Activated CD4-positive, CD25-positive, alpha-beta regulatory T cell treated with anti-CD3 and anti-CD28 coated beads, Interleukin-2, amount 50 U/mL, for 72 hours (primary cell): ENCODE measurements around the gene NOP9.

Source experiments
- DNase-seq: peaks from one replicate; pipeline ENCODE4 v3.0.0; 2021

The NOP9 gene

DNA sequence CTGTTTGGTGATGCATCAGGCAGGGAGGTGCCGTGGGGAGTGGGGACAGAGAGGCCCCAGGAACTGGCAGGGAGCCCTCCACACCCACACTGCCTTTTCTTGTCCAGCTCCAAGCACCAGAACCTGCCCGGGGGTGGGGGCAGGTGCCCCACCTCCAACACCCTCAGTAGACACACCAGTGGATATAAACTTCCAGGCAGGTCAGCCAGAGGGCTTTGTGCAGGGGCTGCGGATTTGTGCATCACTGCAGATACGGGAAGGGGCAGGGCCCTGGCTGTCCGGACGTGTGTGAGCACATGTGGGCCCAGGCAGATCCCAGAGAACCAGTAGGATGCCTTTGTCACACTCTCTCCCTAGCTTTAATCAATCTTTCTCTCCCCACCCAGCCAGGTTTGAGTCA is 35.4 kb upstream of the NOP9 start:
- DNase-seq = no peak

DNA sequence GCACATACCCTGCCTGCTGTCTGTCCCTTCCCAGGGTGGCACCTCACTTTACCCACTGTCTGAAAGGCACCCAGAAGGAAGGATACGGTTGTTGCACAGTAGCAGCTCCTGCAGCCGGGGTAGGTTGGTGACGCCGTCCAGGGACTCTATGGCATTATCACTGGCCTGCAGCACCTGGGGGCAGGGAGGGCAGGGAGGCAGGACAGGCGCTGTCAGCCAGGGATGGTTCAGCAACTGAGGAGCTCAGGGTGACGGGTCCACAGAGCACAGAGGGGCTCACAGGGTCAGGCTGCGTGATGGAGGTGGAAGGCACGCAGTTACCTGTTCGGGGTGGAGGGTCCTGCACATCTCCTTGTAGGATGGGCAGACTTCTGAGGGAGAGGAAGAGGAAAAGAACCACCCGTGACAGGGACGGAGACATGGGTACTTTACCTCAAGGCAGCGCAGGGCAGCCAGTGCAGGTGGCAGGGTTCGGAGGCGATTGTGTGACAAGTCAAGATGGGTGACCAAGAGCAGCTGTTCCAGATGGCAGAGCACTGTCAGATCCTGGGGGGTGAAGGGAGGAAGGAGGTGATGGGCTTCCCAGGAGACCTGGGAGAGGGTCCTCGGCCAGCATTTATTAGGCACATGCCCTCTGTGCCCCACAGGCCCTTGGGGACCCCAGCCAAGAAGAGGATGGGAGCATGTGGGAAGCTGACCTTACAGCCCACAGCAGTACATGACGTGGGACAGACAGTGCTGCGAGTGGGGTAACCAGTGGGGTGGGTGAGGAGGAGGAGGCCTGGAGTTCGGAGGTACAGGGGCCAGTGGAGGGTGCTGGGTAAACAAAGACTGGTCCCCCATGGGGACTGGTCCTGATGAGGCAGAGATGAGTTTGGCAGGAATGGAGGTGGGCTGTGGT is 33.1 kb upstream of the NOP9 start:
- no peak for DNase-seq

GRCh38 chr14:24267516-24267915 is 32.1 kb upstream of the NOP9 start:
- DNase-seq = no peak

GRCh38 chr14:24268225-24268624 is 31.4 kb upstream of the NOP9 start:
- no peak for DNase-seq

DNA sequence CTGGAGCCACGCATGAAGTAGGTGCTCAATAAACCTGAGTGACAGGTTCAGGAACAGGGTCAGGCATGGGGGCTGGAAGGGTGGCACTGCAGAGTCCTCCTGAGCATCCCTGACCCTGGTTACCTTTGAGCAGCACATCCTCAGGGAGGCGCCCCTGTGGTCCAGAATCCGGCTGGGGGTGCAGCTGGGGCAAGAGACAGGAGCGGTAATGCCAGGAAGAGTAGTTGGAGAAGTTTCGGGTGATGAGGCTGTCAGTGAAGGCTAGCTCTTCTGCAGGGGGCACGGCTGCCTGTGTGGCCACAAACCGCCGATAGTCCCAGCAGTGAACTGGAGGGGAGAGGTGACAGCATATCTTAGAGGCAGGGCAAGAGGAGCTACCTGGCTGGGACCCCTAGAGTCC is 30.3 kb upstream of the NOP9 start:
- DNase-seq = no peak

DNA sequence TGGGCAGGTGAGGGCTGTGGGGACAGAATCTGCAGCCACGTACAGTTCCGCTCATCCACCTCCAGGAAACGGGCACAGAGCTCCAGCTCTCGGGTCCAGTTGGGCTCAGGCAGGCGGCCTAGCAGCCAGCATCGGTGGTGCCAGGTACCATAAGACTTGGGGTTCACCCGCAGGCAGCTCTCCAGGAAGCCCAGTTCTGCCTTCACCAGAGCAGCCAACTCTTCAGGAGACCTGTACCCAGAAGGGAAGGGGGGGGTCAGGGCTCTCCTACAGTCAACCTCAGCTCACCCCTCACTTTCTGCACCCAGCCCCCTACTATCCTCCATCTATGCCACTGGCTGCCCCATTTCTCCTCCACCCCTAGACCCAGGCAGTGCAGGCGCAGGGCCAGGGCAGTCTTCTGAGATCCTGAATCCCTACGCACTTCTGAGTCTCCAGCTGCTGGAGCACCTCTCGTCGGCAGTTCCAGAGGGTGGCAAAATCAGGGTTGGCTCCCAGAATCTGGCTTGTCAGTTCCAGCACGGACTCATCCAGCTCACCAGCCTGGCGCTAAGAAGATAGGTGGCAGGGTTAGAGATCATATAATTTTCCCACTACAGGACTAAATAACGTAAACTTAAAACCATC is 29.6 kb upstream of the NOP9 start:
- no peak for DNase-seq

DNA sequence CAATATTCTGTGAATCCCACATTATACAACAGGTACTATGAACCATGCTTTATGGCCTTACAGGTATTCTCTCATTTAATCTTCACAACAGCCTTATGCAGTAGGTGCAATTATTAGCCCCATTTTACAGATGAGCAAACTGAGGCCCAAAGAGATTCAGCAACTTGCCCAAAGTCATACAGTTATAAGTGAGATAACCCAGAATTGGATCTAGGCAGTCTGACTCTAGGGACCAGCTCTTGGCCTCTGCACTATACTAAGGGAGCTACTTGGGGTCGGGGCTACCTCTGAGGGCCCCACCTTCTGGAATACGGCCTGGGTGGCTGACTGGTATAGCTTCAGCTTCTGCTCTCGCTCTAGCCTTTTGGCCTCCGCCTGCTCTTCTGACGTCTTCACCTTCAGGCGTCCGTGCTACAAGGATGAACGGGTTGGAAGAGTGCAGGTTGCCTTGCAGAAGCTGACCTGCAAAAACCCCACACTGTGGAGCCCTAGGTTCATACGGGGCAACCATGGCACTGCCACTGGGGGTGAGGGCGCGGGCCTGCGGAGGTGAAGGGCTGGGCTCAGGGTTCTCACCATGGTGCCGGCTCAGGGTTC is 29.0 kb upstream of the NOP9 start:
- no peak for DNase-seq

DNA sequence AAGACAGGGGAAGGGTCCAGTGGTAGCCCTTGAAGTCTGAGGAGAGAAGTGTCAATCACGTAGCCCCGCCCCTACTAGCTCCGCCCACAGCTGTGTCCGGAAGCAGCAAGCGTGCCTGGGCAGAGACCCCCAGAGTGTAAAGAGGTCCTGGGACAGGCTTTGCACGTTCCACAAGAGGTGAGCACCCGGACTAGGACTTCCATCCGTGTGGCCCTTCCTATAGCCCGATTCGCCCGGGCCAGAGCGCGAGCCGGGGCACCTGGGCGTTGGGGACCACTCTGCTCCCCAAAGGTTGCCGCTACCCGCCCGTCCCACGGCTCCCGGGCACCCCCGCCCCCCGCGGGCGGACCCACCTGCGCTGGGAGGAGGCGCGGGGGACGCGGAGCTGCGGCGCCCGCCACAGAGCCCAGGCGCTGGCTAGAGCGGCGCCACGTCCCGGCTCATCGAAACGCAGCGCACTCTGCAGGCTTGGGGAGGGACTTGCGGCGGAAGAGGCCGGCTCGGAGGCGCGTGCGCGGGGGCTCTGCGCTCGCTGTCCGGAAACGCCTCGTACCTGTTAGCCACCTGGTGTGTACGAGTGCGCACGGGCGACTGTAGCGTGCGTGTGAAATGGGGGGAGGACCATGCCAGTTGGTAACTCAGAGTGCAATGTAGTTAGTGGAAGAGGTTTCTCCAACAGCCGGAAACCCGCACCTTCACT is 28.4 kb upstream of the NOP9 start, which contains the start of gene RABGGTA:
RABGGTA (minus strand) TSS at position 464 of the 700 bp plus-strand sequence. CDS start 482 bp downstream, outside the sequence.
- DNase-seq = peak; percentile 88

DNA sequence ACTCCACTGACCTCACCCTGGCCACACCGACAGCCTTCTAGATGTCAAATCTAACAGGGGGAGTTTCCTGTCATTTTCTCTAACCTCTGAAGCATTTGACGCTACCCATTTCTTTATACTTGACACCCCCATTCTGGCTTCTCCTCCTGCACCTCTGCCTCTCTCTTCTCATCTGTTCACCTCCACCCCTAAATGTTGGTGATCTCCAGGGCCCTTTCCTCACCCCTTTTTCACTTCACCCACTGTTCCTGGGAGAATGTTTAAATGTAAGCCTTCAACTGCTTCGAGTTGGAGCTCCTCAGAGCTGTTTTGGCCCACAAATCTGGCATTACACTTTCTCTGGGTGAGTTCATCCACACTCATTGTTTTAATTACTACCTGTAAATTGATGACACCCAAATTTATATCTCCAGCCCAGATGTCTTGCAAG is 27.8 kb upstream of the NOP9 start:
- no peak for DNase-seq

DNA sequence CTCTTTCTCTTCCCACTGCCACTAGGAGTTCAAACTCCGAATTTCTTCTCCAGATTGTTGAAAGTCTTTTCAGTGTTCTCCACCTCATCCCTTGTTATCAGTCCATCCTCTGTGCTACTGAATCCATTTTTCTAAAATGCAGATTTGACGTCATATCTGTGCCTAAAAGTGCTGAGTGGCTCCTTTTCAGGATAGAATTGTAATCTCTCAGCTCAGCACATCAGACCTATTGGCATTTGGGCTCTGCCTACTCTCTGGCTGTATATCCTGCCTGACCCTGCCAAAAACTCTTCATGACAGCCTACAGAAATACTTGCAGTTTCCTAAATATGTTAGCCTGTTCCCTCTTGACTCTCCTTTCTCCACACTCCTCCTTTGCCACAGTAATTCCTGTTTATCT is 27.2 kb upstream of the NOP9 start:
- no peak for DNase-seq

GRCh38 chr14:24273422-24273998 is 26.1 kb upstream of the NOP9 start:
- DNase-seq = no peak

GRCh38 chr14:24274101-24274543 is 25.5 kb upstream of the NOP9 start:
- no peak for DNase-seq

GRCh38 chr14:24277071-24277470 is 22.6 kb upstream of the NOP9 start:
- DNase-seq = no peak

GRCh38 chr14:24277606-24278321 is 21.9 kb upstream of the NOP9 start:
- DNase-seq = no peak

DNA sequence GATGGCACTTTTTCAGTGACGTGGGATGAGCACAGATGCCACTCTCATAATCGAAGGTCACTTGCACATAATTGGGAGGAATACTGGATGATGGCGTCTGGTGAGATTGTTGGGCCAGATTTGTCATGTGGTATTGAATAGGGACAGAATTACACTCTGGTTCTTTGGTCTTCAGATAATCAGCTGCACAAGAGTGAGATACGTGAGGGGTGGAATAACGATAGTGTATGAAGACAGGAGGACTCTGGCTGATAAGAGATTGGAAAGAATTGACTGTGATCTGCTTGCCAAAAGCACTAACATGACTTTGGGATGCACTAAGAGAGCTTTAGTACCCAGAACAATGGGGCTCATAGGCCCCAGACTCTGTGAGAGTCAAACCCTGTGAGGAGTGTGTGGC is 21.2 kb upstream of the NOP9 start:
- DNase-seq = no peak

GRCh38 chr14:24279301-24280186 is 20.1 kb upstream of the NOP9 start:
- no peak for DNase-seq

DNA sequence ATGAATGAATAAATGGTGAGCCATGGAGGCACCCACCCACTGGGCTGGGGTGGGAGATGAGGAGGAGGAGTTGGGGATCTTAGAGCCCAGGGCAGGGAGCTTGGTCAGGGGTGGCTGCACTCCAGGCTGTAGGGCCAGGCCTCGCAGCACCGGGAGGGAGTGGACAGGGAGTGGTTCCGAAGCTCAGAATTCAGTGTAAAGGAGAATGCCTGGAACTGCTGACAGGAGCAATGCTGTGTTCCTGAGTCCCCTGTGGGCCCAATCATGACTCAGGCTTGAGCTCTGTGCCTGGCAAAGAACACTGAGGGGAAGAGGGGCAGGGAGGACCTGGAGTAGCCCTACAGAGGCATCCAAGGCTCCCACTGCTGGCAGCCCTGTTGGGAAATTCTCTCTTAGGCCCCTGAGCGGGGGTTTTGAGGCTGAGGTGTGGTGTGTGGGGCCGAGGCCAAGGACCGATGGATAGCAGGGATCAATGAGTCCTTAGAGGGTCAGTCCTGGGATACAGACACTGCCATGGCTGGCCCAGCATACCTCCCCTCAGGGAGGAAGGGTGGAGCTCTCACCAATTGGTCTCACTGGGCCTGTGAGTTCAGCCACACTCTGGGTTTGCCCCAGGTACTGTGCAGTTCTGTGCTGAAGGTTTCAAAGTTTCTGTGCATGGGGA is 18.7 kb upstream of the NOP9 start:
- DNase-seq = no peak

DNA sequence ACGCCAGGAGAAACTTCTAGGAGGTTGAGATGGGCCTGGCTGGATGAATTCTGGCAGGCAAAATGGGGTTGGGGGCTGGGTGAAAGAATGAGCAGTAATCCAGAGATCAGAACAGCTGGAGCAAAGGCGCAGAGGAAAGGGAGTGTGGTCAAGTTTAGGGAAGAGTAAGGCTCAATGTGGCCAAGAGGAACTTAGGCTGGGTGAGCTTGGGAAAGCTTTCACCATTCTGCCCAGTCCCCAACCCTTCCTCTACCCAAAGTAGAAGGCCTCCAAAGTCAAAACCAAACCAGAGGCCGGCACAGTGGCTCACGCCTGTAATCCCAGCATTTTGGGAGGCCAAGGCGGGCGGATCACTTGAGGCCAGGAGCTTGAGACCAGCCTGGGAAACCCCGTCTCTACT is 18.0 kb upstream of the NOP9 start:
- no peak for DNase-seq

DNA sequence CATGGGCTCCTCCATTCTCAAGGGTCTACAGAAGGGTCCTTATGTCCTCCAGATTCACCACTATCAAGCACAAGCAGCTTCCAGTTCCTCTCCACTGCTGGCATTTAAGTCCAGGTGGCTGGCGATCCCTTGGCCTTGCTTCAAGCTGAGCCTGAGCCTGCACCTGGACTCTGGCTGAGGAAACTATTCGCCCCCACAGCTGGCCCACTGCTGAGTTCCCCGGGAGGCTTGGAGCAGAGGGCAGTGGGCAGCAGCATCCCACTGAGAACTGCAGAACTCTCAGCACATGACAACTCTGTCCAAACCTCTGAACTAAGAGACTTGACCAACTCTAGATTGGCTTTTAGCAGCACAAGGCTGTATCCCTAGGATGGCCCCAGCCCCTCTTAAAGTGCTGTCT is 16.9 kb upstream of the NOP9 start:
- DNase-seq = no peak

DNA sequence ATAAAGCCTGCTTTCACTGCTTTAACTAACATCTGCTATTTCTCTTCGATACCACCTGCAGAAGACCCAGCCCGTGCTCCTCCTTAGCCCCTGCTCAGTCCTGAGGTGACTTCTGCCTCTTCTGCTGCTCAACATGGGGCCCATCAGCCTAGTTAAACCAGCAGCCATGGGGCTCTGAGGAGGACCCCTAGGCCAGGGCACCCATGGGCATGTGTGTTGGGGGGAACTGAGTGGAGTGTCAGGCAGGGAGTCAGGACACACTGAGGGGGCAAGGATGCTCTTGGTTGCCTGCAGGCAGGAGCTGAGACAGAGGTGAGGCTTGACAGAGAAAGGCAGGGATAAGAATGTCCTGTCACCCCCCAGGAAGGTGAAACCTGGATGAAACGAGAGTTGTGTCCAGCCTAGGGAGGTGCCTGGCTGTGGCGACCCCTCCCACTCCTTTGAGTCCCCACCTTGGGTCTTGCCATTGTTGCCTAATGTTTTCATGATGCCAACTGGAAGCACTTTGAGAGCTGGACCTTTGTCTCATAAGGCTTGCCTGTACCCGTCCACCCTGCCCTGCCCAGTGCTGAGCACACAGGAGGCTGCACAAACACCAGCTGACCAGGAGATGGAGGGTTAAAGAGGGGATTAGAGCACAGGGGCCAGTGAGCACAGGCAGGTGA is 15.7 kb upstream of the NOP9 start:
- DNase-seq = no peak
